ENCODE measurements around the gene FUT7. TPM values are rescaled to one million over a fixed set of nuclear protein-coding genes. Genes with fewer than 3 reads are reported as not detected.

FUT7 gene
- total RNA-seq, 1 experiment from 2014 or later, result not detected

DNA sequence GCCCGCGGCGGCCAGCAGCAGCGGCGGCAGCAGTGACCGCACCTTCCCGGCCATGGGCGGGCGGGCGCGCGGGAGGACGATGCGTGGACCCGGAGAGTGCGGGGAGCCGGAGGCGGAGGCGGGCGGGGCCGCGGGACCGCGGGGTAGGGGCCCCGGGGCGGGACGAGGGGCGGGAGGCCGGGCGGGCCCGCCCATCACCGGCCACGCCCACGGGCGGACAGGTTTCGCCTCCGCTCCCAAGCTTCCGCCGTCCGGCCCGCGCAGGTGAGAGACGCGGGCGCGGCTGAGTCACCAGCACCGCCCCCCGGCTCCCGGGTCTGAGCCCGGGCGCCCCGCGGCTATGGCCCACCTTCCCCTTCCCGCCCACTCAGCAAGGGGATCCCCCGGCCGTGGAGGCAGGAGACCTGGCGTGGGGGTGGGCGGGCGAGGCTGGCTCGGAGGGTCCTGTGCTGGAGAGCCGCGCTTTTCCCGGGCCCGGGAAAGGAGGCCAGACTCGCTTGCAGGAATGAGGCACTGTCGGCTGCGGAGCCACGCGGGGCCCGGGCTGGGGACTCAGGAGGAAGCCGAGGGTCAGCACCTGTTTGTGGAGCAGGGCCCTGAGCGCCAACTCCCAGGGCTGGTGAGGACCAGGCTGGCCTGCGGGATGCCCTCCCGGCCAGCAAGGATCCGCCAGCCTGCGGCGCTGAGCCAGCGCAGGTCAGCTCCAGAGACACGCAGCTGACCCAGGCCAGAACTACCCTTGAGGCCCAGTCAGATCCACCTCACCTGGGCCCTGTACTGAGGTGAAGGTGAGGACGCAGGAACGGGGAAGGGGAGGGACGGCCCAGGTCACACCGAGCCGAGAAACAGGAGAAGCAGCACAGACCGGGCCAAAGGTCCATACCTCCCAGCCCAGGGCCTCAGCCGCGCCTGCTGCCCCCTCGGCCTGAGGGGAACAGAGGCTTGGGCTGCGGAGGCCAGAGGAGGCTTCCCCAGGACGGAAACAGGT is 22.4 kb upstream of the FUT7 start, which contains the start of gene ENTPD2:
Gene ENTPD2 (minus strand): TSS at position 118 of the 988 bp plus-strand sequence. CDS start 64 bp downstream, at position 54.
- no peak for DNase-seq (ENCODE audit: low spot score)
- Histone ChIP-seq H3K36me3 (ENCODE audit: insufficient read depth, low read length, poor library complexity, severe bottlenecking) (no peaks in the 10 kb centered on the region), H3K4me3 (ENCODE audit: low read depth, low read length, poor library complexity, severe bottlenecking) (peak within 1 kb of the TSS; percentile 42), H3K9me3 (ENCODE audit: low read depth, low read length, poor library complexity, severe bottlenecking) (no peaks in the 10 kb centered on the region), H3K27ac (ENCODE audit: low read depth, low read length, poor library complexity, severe bottlenecking) (no peak within 1 kb of the TSS), H3K27me3 (replicated peaks; ENCODE audit: insufficient read depth, low read depth, low read length, poor library complexity) (peaks cover 11% of the 10 kb centered on the region), H3K4me1 (ENCODE audit: insufficient read depth, low read length, poor library complexity, severe bottlenecking) (no peaks in the 10 kb centered on the region)
- POLR2A ChIA-PET (ENCODE audit: low non-redundant PET), result no interaction called here
- CTCF ChIA-PET, result interaction anchor here (1.0 kb wide), 1 partner anchor 10 kb away, joined by 3 read pairs; no protein-coding TSS in a partner anchor
- no peak for TF ChIP-seq CTCF (conservative IDR thresholded peaks at IDR 0.05; ENCODE audit: low read depth, low read length)
- TF ChIP-seq EZH2 (IDR thresholded peaks at IDR 0.05; ENCODE audit: borderline replicate concordance, low read depth, low read length, poor library complexity, severe bottlenecking), result no peak
- no TSS peak for BruUV-seq (replicated peaks)
- intact Hi-C loops (cut with micrococcal nuclease; ENCODE audit: unreplicated experiment), result no loop called here

DNA sequence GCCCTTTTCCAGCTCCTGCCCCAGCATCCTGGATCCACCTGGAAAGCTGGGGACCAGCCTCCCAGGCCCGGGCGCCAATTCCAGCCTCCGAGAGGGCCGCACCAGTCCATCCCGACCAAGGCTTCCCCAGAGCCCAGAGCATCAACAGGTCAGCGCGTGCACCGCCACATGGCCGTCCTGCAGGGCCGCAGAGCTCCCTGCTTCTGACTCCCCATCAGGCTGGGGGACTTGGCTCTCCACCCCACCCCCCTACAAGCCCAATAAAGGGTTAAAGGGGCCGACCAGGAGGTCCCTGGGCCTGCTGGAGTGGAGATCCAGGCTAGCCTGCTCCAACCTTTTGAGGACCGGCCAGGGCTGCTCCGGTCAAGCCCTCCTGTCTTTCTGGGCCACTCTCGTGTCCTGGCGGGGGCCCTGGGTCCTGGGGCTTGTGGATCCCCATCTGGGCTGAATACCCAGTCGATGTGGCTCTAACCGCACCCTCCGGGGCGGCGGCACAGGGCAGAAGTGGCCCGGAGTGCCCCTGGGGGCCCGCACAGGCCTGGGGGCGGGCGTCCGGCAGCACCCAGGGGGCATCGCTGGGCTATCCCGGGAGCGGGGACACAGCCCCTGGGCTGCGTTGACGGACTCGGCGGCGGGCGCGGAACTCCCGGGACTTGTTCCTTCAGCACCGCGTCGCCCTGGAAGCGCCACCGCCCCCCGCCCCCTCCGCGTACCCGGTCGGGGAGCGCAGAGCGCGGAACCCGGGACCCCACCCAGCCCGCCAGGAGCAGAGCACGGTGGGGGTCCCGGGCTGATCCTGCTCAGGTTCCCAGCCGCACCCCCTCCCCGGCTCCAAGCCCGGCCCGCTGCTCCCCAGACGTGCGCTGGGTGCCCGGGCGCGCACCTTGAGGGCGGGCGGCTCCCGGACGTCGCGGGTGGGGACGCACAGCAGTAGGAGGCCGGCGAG is 21.4 kb upstream of the FUT7 start:
- TF ChIP-seq CTCF (conservative IDR thresholded peaks at IDR 0.05; ENCODE audit: low read depth, low read length) (no peak), EZH2 (IDR thresholded peaks at IDR 0.05; ENCODE audit: borderline replicate concordance, low read depth, low read length, poor library complexity, severe bottlenecking) (no peak)
- POLR2A ChIA-PET (ENCODE audit: low non-redundant PET), result no interaction called here

DNA sequence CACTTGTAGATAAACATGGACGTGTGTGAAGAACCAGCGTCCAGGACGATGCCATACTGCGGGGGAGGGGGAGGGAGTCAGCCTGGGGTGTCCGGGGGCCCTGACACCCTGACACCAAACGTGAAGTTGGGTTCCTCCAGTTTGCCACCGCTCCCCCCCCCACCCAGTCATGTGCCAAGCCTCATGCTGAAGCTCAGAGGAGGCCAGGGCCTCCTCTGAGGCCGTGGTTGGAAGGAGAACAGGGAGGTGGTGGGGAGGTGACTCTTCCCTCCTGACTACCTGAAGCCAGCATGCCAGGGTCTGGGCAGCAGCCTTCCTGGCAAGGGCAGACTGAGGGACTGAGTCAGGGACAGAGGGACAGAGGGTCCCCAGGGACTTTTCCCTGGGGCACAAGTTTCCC is 20.4 kb upstream of the FUT7 start:
- no peak overlapping the region for H3K27ac ChIP-seq (ENCODE audit: low read depth, low read length, poor library complexity, severe bottlenecking)
- no peaks in the 10 kb centered on the region for H3K36me3 ChIP-seq (ENCODE audit: insufficient read depth, low read length, poor library complexity, severe bottlenecking)
- H3K9me3 ChIP-seq (ENCODE audit: low read depth, low read length, poor library complexity, severe bottlenecking), result no peaks in the 10 kb centered on the region
- intact Hi-C loops (cut with micrococcal nuclease; ENCODE audit: unreplicated experiment), result no loop called here
- peaks cover 11% of the 10 kb centered on the region for H3K27me3 ChIP-seq (replicated peaks; ENCODE audit: insufficient read depth, low read depth, low read length, poor library complexity)
- H3K4me1 ChIP-seq (ENCODE audit: insufficient read depth, low read length, poor library complexity, severe bottlenecking), result peaks cover 4% of the 10 kb centered on the region
- TF ChIP-seq EZH2 (IDR thresholded peaks at IDR 0.05; ENCODE audit: borderline replicate concordance, low read depth, low read length, poor library complexity, severe bottlenecking) (no peak), CTCF (conservative IDR thresholded peaks at IDR 0.05; ENCODE audit: low read depth, low read length) (no peak)
- POLR2A ChIA-PET (ENCODE audit: low non-redundant PET), result no interaction called here
- BruUV-seq (replicated peaks), result no TSS peak
- no peak for DNase-seq (ENCODE audit: low spot score)
- CTCF ChIA-PET, result interaction anchor here (0.7 to 1.0 kb wide), 2 partner anchors 16 to 18 kb away, joined by 3 to 5 read pairs; partner anchors contain the start of gene SAPCD2
- no peak overlapping the region for H3K4me3 ChIP-seq (ENCODE audit: low read depth, low read length, poor library complexity, severe bottlenecking)

More for the DNA sequence above, 21.4 kb upstream of the FUT7 start:
- CTCF ChIA-PET, result interaction anchor here (0.7 to 1.0 kb wide), 2 partner anchors 15 to 17 kb away, joined by 3 to 5 read pairs; partner anchors contain the start of gene SAPCD2
- Histone ChIP-seq H3K4me1 (ENCODE audit: insufficient read depth, low read length, poor library complexity, severe bottlenecking) (peaks cover 4% of the 10 kb centered on the region), H3K27me3 (replicated peaks; ENCODE audit: insufficient read depth, low read depth, low read length, poor library complexity) (peaks cover 11% of the 10 kb centered on the region), H3K4me3 (ENCODE audit: low read depth, low read length, poor library complexity, severe bottlenecking) (peak overlapping the region; percentile 42), H3K36me3 (ENCODE audit: insufficient read depth, low read length, poor library complexity, severe bottlenecking) (no peaks in the 10 kb centered on the region), H3K27ac (ENCODE audit: low read depth, low read length, poor library complexity, severe bottlenecking) (no peak overlapping the region), H3K9me3 (ENCODE audit: low read depth, low read length, poor library complexity, severe bottlenecking) (no peaks in the 10 kb centered on the region)
- intact Hi-C loops (cut with micrococcal nuclease; ENCODE audit: unreplicated experiment), result no loop called here
- DNase-seq (ENCODE audit: low spot score), result no peak
- BruUV-seq (replicated peaks), result no TSS peak
